Keratinocyte (primary cell): ENCODE results near the gene PAX9.

ENCODE experiments used
- EZH2 ChIP-seq: IDR thresholded peaks from one replicate; pipeline ENCODE4 v1.6.1; 2012; ENCODE audit warnings: inconsistent platforms, mild to moderate bottlenecking, low read length, moderate library complexity
- TF ChIP-seq, protein P1 (sequence below), 3 experiments: IDR thresholded peaks in 1 of 3; conservative IDR thresholded peaks in 1 of 3; optimal IDR thresholded peaks in 1 of 3; 2 replicates in 2 of 3; 3 replicates in 1 of 3; pipeline versions ENCODE3 to v1.5.1; 2011; ENCODE audit warnings: low read length in 3 of 3, mild to moderate bottlenecking in 3 of 3, moderate library complexity in 2 of 3, control low read depth in 1 of 3, inconsistent platforms in 1 of 3; ENCODE audit not compliant: insufficient read depth in 2 of 3; ENCODE audit errors: extremely low read depth in 1 of 3

DNA sequence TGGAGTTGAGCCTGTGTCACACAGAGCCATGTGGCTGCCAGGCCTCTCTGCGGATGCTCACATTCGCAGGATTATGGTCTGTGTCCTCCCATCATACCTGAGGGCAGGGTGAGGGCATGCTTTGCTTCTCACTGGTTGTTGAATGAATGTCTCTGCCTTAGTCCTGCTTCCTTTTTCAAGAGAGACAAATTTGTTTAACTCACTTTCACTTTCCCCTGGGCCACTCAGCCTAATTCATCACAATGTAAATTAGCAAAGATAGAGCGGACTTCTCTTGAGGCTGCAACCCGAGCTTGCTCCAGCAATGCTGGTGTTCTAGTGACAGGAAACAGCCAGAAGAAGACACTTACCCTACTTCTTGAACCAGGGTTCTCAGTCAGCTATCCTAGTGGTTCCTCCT, 35.5 kb upstream of the PAX9 start:
- no peak for TF ChIP-seq EZH2
- TF ChIP-seq, protein P1, sequence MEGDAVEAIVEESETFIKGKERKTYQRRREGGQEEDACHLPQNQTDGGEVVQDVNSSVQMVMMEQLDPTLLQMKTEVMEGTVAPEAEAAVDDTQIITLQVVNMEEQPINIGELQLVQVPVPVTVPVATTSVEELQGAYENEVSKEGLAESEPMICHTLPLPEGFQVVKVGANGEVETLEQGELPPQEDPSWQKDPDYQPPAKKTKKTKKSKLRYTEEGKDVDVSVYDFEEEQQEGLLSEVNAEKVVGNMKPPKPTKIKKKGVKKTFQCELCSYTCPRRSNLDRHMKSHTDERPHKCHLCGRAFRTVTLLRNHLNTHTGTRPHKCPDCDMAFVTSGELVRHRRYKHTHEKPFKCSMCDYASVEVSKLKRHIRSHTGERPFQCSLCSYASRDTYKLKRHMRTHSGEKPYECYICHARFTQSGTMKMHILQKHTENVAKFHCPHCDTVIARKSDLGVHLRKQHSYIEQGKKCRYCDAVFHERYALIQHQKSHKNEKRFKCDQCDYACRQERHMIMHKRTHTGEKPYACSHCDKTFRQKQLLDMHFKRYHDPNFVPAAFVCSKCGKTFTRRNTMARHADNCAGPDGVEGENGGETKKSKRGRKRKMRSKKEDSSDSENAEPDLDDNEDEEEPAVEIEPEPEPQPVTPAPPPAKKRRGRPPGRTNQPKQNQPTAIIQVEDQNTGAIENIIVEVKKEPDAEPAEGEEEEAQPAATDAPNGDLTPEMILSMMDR (optimal IDR thresholded peaks at IDR 0.05 in 1 of 3, IDR thresholded peaks at IDR 0.05 in 1 of 3, conservative IDR thresholded peaks at IDR 0.05 in 1 of 3; ENCODE audit: extremely low read depth in 1 of 3, insufficient read depth in 2 of 3, low read length in 3 of 3): no peak
